Ovary (tissue), 3 donors: Measurements from ENCODE around the gene LDLRAD4.

Source experiments
- POLR2A ChIP-seq: fragments of 450-650 bp; IDR thresholded peaks from one replicate; pipeline ENCODE4 v1.6.1; 2017; ENCODE audit warnings: antibody characterized with exemption, mild to moderate bottlenecking, moderate library complexity
- TF ChIP-seq, protein P1 (sequence below), 3 donors: fragments of 450-650 bp in 2 of 3; fragments of 200-600 bp in 1 of 3; IDR thresholded peaks; one replicate each; pipeline versions ENCODE4 v1.5.1 to v1.8.0; 2016 to 2022; ENCODE audit warnings: antibody characterized with exemption in 3 of 3, mild to moderate bottlenecking in 1 of 3
- donor health status: DM: no; HTN: no; CAD: no.

DNA sequence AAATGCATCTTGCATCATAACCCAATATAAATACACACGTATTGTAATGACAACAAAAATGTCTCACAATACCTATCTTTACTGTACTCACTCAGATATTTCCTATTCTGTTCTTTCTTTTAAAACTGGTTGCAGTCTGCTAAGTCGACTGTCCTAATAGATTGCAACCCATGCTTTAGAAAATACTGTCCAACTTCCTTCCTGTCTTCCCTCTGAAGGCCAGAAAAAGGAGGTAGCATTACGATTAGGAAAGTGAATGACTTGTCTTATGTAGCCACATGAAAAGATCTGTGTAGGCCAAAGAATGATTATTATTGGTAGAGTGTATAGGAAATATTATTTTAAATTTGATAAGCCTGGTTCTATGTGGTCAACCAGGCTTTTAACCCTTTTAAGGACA is 373.7 kb downstream of the LDLRAD4 start:
- TF ChIP-seq, protein P1, sequence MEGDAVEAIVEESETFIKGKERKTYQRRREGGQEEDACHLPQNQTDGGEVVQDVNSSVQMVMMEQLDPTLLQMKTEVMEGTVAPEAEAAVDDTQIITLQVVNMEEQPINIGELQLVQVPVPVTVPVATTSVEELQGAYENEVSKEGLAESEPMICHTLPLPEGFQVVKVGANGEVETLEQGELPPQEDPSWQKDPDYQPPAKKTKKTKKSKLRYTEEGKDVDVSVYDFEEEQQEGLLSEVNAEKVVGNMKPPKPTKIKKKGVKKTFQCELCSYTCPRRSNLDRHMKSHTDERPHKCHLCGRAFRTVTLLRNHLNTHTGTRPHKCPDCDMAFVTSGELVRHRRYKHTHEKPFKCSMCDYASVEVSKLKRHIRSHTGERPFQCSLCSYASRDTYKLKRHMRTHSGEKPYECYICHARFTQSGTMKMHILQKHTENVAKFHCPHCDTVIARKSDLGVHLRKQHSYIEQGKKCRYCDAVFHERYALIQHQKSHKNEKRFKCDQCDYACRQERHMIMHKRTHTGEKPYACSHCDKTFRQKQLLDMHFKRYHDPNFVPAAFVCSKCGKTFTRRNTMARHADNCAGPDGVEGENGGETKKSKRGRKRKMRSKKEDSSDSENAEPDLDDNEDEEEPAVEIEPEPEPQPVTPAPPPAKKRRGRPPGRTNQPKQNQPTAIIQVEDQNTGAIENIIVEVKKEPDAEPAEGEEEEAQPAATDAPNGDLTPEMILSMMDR (IDR thresholded peaks at IDR 0.05) = no peak
- no peak for TF ChIP-seq POLR2A
